HPDE6-E6E7 (cell line): ENCODE results near the gene STAU1.
"Not testable (repeated sequence)": the region's sequence is repeated elsewhere in the genome, so short reads cannot be mapped to it uniquely, and the experiment has no call there.

Source experiments
- DNase-seq: peaks from one replicate; pipeline ENCODE4 v3.0.0; 2011; ENCODE audit warnings: missing footprints; ENCODE audit errors: extremely low spot score

Gene STAU1

DNA sequence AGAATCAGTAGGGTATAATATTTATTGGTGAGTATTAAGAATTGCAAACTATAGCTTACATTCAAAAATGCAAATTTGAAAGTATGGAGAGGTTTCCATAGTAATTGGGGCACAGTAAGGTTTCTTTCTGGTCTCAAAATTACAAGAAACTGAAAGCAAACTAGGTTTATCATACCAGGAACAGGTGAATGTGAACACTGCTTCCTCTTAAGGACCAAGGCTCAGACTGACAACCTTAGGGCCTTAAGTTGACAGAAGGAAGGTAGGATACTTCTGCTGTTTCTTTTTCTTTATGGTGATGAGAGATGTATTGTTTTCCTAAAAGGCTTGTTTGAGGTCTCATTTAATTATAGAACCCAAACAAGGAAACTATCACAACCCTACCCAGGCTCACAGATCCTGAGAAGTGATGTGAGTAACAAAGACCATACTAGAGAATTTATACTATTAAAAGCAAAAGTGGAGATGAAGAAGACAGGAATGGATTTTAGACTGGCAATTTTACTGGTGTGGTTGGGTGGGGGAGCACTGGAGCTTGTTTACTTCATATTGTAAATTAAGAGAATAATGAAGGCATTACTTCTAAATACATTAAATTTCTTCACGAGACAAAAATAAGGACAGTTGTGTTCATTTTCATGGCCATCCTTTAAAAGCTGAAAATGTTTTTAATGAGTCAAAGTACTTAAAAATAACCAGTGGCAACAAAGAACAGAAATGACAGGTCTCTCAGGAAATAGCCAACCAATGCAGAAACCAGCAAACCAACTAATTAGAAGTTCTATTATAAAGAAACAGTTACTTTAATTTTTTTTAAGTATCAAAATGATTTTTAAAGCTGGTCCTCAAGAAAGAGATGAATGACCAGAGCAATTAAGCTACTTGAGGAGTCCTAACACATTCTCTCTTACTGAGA is 21.3 kb downstream of the STAU1 start:
- DNase-seq = no peak

DNA sequence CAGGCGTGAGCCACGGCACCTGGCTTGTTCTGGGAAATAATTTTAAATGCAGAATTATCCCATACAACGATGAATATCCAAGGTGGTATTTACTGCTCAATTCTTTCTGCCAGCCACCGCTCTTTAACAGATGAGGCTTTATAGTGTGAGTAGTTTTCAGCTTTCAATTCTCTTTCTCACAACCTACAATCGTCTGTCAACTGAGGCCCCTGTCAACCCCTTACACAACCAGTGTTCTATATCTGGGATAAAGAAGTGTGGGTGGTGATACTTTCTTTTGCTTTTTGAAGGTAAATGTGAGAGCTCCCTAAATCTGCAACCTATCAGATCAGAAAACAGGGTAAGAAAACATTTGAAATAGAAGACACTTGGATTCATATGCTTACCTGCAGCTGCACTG is 22.5 kb downstream of the STAU1 start:
- no peak for DNase-seq

DNA sequence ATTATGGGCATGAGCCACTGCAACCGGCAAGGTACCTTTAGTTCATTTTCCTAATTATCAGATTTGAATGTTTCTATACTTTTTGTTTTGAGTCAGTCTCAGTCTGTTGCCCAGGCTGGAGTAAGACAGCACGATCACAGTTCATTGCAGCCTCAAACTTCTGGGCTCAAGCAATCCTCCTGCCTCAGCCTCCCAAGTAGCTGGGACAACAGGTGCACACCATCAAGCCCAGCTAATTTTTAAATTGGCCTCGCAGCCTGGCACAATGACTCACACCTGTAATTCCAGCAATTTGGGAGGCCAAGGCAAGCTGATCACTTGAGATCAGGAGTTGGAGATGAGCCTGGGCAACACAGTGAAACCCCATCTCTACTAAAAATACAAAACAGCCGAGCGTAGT is 24.4 kb downstream of the STAU1 start:
- DNase-seq = no peak

DNA sequence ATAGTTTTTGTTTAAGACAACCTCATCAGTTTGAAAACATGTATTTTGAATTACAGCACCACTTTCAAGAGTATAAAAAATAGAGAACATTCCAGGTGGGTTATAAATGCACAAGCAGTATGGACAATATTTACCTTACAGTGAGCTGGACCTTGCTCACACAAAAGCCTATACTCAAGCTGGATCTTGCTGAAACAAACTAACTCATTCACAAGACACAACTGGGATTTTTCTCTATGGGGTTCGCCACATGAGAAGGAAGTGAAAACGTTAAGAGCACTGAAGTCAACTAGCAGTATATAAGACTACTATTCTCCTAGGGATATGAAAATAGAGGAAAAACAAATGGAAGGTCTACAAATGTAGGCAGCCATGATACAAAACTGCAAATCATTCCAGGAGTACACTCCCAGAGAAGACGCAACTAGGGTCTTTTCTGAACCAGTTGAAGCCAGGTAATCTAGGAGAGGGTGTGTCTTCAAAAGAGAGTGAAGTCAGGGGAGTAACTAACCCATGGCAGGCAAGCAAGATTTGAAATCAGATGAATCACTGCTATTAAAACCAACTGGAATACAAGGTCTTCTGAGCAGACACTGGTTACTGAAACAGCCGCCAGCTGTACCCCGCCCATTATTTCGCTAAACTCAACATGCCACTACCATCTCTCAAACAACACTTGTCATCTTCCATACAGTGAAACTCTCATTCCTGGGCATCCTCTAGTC is 26.5 kb downstream of the STAU1 start:
- no peak for DNase-seq

DNA sequence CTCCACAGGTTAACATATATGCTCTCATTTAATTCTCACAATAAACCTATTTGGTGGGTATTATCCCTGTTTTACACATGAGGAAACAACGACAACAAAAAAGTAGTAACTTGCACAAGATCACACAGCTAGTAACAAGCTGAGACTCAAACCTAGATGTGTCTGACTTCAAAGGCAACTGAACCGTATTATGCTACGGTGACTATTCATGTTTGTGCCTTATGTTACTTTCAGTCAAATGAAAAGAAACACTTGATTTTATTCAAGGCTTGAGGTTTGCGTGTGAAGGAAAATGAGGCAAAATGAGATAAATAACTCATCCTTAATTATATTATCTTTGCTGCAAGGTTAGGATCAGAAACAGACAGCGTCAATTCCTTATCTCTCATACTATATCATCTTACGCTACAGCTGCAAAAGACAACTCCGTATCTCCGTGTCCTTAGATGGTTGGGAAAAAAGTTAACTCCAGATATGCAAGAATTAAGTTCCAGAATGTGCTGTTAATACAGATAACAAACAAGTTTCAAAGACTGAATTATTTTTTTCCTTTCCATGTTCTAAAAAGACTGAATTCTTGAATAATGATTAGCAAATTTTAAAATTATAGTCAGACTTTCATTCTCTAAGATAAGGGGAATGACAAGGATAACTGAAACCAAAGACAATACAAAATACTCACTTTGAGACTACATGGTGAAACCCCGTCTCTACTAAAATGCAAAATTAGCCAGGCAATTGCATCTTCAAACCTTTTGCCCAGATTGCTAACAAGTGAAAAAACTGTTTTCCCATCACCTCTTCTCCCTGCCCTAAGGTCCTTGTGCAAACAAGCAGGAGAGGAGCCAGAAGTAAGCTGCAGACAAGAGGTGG is 27.8 kb downstream of the STAU1 start:
- DNase-seq = no peak

DNA sequence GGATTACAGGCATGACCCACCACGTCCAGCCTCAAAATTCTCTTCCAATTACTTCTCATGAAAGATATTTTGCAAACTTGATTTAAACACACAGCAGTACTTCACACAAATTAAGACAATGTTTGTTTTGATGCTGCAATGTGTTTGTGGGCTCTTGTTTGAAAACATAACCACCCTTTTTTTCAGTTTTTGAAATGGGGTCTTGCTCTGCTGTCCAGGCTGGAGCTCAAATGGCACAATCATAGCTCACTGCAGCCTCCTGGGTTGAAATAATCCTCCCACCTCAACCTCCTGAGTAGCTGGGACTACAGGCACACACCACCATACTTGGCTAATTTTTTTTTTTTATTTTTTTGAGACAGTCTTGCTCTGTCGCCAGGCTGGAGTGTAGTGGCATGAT is 31.0 kb downstream of the STAU1 start:
- DNase-seq = no peak

DNA sequence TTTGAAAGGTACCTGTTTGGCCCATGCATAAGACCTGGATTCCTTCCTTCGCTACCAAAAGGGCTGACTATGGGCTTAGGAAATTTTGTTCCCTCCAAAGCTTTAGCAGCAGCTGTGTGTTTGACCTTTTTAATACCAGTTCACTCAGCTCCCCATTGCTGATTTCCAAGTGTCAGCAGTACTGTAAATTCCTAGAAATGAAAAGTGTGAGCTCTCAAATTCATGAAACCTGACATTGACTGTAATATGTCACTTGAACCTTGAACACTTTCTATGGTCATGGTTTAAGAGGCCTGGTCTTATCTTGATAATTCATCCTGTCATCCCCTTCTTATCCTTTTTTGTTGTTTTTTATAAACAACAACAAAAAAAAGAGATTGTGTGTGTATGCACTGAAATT is 31.7 kb downstream of the STAU1 start:
- no peak for DNase-seq

DNA sequence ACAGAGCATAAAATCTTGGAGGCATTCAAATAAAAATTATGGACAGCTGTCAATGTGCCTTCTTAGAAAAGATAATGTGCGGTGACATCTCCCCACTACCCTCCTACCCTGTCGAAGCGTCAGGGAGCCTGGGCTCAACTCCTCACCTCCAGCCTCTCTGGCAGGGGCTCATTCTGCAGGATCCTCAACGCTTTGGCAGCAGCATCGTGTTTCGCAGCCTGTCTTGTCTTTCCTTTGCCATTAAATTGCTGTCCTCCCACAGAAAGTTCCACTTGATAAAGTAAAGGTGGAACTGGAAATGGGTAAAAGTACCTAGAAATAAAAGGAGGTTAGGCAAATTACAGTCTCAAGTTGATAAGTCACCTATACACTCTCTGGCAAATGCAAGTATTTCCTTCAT is 36.7 kb downstream of the STAU1 start:
- no peak for DNase-seq

DNA sequence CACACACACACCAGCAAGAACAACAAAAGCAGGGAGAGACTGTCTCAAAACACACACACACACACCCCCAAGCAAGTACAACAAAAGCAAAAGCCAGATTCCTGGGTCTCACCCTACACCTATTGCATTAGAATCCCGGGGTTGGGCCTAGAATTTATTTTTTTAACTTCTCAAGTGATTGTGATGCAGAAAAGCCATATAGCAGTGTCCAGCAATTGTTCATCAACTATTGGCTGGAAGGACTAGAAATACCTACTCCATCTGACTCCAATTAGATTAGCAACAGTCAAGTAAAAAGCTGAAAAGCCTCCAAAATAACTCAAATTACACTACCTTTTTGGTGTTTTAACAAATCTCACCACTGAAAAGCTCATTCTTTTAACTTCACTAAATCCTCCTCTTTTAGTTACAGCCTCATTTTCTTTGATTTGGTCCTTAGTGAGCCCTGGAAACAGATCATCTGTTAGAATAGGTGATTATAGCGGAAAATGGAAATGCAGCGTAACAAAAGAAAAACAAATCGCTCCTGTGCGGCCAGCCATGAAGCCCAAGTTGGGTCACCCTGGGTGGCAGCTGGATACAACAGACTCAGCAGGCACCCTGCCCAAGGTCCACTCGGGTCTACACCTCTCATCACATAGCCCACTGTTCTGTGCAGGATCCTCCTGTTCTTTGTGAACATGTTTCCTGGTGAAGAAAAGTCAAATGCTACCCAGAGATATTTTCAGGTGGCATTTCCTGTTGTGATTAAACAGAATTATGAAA is 38.7 kb downstream of the STAU1 start:
- no peak for DNase-seq

DNA sequence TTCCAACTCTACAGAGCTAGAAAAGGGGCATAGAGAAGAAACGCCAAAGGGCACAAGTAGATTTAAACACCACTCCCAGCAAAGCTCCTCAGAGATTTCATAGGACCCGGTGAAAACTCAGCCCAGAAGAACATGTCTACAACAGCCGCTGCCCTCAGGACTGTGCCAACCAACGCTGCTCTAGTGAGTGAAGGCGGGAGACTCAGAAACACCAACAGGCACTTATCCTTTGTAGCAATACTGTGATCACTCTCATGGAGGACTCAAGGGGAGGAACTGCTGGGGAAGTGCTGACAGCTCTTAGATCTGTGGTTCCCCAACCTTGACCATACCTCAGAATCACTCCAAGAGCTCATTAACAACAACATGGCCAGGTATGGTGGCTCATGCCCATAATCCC is 39.5 kb downstream of the STAU1 start:
- DNase-seq = no peak

DNA sequence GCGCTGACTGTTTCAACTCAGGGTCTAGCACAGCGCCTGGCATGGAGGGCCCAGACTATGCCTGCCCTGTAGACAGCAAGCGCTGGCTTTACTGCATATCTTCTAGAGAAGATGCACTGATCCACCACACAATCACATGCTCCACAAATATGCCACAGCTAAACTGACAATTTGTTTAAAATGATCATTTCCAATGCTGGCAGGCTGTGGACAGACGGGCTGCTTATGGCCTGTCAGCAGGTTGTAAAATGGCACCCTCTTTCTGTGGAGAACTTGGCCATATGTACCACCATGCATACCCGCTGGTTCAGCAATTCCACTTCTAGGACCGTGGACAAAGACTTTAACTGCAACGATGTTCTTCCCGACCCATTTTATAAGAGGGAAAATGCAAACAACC is 40.8 kb downstream of the STAU1 start:
- DNase-seq = no peak

DNA sequence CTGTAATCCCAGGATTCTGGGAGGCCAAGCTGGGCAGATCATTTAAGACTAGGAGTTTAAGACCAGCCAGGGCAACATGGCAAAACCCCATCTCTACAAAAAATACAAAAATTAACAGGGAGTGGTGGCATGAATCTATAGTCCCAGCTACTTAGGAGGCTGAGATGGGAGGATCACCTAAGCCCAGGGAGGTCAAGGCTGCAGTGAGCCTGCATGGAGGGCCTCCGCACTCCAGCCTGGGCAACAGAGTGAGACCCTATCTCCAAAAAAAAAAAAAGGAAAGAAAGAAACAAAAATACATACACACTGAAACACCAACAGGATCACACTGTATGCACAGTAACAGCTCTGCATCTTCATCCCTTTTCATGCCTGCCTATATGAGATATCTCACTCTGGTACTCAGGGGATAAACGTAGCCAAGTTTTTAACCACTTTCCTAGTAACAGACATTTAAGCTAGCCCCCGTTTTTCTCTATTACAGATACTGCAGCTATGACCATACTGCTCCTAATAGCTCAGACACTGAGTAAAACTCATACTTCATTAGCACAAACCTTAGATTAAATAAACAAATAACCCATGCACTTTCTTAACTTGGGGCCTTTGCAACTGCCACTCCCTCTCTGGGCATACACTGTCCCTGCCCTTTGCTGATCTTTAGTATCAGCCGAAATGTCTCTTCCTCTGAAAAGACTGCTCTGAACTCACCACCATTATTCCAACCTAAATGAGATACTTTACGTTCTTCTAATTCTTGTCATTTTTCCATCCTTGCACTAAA is 41.5 kb downstream of the STAU1 start:
- DNase-seq = no peak

DNA sequence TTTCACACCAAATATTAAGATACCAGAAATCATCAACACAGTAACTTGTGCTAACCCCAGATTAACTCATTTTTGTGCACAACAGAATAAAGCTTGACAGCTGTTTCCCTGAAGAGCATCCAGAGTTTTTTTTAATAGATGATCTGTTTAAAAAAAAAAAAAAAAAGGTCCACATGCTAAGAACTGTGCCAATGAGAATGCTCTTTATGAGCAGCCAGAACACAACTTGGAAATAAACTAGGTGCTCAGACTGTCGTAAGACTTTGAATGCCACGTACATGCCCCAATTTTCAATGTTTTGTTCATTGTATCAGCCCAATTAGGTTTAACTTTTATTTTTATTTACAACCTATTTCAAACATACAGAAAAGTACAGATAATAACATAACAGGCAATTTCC is 47.3 kb downstream of the STAU1 start:
- DNase-seq = no peak

DNA sequence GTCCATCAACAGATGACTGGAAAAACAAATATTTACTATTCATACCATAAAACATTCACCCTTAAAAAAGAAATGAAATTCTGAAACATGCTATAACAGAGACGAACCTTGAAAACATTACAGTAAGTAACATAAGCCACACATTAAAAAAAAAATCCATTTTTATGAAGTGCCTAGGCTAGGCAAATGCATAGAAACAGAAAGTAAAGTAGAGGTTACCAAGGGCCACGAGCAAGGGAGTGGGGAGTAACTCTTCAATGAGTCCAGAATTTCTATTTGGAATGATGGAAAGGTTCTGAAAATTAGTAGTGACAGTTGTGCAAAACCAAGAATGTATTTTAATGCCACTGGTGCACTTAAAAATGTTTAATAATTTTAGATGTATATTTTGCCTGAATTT is 47.7 kb downstream of the STAU1 start:
- DNase-seq = no peak

DNA sequence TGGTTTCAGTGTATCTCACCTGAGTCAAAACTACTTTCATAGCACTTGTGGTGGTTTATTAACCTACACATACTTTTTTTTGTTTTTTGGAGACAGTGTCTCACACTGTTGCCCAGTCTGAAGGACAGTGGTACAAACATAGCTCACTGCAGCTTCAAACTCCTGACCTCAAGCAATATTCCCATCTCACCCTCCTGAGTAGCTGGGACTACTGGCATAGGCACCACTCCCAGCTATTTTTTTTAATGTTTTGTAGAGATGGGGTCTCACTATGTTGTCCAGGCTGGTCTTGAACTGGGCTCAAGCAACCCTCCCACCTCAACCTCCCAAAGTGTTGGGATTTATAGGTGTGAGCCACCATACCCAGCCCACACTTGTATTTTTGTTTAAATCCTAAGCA is 49.7 kb downstream of the STAU1 start:
- DNase-seq = no peak

DNA sequence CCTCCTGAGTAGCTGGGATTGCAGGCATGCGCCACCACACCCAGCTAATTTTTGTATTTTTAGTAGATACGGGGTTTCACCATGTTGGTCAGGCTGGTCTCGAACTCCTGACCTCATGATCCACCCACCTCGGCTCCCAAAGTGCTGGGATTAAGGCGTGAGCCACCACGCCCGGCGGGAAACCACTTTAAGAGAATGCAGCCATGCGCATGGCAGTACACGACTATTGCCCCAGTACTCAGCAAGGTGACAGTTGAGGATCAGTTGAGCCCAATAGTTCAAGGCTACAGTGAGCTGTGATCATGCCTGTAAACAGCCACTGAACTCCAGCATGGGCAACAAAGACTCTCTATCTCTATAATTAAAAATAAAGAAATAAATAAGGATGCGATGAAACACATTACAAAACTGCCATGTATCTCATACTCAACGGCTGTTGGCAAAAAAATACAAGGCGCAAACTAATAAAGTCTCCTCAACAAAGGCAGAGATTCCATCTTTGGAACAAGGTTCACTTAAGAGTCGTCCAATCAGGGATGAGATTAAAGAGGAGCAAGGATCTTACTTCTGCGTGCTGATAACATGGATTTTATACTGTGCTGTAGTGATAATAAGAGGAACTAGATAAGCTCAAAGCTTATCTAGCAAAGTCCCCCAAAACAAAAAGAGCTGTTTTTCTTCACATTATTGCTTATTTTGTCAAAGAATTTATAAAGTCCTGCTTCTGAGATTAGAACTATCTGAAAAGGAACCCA is 51.1 kb downstream of the STAU1 start:
- DNase-seq = no peak

DNA sequence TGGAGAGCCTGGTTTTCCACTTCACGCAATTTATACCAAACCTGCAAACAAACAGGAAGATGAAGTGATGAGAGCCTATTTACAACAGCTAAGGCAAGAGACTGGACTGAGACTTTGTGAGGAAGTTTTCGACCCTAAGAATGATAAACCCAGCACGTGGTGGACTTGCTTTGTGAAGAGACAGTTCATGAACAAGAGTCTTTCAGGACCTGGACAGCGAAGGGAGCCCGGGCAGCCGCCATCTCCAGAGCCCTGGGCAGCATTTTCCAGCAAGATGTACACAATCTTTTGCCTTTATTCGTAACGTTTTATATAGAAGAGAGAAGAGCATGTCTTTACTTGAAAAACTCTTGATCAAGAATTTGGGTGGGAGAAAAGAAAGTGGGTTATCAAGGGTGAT is 53.3 kb downstream of the STAU1 start:
- not testable (repeated sequence) for DNase-seq

DNA sequence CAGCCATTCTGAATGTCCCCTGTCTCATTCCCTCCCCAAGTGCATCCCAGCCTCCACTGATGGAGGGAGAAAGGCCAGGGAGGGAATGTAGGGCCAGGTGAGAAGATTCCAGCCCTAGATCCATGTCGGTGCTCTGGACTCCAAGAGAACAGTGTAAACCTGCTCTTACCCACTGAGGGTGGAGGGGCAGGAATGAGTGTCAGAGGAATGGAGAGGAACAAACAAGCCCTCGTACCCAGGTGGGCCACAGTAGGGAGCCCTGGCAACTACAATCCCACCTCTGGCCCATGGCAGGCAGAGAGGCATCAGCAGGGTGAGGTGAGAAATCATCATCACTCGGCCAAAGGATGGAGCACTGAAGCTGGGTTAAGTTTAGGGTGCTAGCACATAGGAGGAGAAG is 54.6 kb downstream of the STAU1 start:
- no peak for DNase-seq

DNA sequence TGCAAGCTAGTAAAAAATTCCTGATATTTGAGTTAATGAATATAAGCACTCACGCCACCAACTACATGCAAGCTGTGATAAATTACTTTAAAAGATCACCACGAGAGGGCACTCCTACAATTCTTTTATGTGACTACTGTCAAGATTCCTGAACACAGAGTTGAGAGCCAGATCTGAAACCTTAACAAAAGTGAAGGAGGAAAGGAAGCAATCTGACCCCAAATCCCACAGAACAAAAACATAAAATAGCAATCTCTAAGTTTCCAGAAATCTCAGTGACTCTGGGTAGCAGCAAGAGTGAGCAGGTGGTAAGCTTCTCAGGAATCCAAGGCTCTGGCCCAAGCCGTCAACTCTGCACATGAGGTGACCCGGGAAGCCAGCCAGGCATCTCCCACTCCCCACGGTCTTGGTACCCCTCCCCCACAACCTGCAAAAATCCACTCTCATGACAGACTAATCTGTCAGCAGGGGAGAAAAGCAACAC is 55.1 kb downstream of the STAU1 start:
- DNase-seq = peak; percentile 69

DNA sequence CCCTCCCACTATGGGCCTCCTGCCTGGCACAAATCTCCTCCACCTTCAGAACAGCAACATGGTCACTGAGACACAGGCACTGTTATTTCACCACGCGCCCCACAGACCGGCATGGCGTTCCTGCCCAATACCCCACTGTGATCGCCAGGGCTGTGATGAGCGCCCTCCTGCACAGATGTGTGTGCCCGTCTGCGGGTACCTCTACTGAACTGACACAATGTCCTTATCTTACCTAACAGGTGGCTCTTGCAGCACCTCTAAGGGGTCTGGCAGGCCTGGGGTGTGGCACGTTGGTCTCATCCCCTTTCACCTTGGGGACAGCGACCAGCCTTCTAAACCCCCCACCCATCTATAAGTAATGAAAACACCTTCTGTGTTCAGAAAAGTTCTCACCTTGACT is 64.2 kb downstream of the STAU1 start:
- DNase-seq = no peak
